ENCODE data around the gene MSANTD2. TPM values are rescaled to one million over a fixed set of nuclear protein-coding genes. Genes with fewer than 3 reads are reported as not detected.
A peak's percentile ranks its signal among the peaks of the same experiment; 100 is the strongest.

The MSANTD2 gene
- total and polyA plus RNA-seq, 2 donors from 2014 or later: 6.5 to 16.4 TPM

- FAIRE-seq (no peak), DNase-seq (peak in 3 of 5 donors; percentile 24 to 66 (median 44))
- Histone ChIP-seq H3K9me3 (ENCODE audit: control insufficient read depth in 2 of 3, insufficient read depth in 1 of 3, low read length in 3 of 3) (no peaks in the 10 kb centered on the region), H3K36me3 (ENCODE audit: control insufficient read depth in 2 of 3, insufficient read depth in 3 of 3, low read length in 3 of 3) (no peaks in the 10 kb centered on the region), H3K27ac (ENCODE audit: low read depth in 2 of 2, low read length in 2 of 2) (no peak overlapping the region), H3K4me3 (ENCODE audit: low read length in 3 of 3) (peak overlapping the region; percentile 67 to 89 (median 79)), H3K27me3 (ENCODE audit: control insufficient read depth, insufficient read depth, low read length) (no peaks in the 10 kb centered on the region), H3K9ac (ENCODE audit: low read length in 3 of 3) (peak overlapping the region; percentile 60 to 84 (median 71)), H3K4me1 (ENCODE audit: control insufficient read depth in 2 of 3, insufficient read depth in 2 of 3, low read depth in 1 of 3, low read length in 3 of 3) (peaks cover 0 to 12% (median 6%) of the 10 kb centered on the region in 3 donors)
- TF ChIP-seq CTCF (IDR thresholded peaks at IDR 0.05; ENCODE audit: borderline replicate concordance, extremely low read depth, insufficient read depth): no peak
- intact Hi-C loops (cut with DNase I): no loop called here
Observed at GRCh38 chr11:124798991-124799347, 1.2 kb downstream of the MSANTD2 start.

DNA sequence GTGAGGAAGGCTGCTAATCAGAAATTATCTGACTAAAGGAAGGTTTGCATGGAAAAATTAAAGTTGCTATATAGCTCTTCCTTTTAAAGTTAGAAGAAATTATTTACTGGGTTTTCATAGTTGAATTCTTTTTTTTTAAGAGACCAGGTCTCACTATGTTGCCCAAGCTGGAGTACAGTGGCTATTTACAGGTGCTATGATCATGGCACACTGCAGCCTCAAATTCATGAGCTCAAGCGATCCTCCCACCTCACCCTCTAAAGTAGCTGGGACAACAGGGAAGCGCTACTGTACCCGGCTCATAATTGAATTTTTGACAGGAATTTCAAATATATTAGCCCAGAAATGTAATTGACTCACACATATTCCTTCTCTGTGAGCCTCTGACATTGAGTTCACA lies 3.9 kb downstream of the MSANTD2 start:
- DNase-seq (no peak), FAIRE-seq (no peak)
- intact Hi-C loops (cut with DNase I): no loop called here
- H3K4me3 ChIP-seq (ENCODE audit: low read length in 3 of 3): no peak overlapping the region
- no peaks in the 10 kb centered on the region for H3K36me3 ChIP-seq (ENCODE audit: control insufficient read depth in 2 of 3, insufficient read depth in 3 of 3, low read length in 3 of 3)
- H3K9ac ChIP-seq (ENCODE audit: low read length in 3 of 3): no peak overlapping the region
- no peaks in the 10 kb centered on the region for H3K27me3 ChIP-seq (ENCODE audit: control insufficient read depth, insufficient read depth, low read length)
- TF ChIP-seq CTCF (IDR thresholded peaks at IDR 0.05; ENCODE audit: borderline replicate concordance, extremely low read depth, insufficient read depth): no peak
- H3K9me3 ChIP-seq (ENCODE audit: control insufficient read depth in 2 of 3, insufficient read depth in 1 of 3, low read length in 3 of 3): no peaks in the 10 kb centered on the region
- H3K27ac ChIP-seq (ENCODE audit: low read depth in 2 of 2, low read length in 2 of 2): no peak overlapping the region
- peaks cover 0 to 14% (median 6%) of the 10 kb centered on the region in 3 donors for H3K4me1 ChIP-seq (ENCODE audit: control insufficient read depth in 2 of 3, insufficient read depth in 2 of 3, low read depth in 1 of 3, low read length in 3 of 3)

DNA sequence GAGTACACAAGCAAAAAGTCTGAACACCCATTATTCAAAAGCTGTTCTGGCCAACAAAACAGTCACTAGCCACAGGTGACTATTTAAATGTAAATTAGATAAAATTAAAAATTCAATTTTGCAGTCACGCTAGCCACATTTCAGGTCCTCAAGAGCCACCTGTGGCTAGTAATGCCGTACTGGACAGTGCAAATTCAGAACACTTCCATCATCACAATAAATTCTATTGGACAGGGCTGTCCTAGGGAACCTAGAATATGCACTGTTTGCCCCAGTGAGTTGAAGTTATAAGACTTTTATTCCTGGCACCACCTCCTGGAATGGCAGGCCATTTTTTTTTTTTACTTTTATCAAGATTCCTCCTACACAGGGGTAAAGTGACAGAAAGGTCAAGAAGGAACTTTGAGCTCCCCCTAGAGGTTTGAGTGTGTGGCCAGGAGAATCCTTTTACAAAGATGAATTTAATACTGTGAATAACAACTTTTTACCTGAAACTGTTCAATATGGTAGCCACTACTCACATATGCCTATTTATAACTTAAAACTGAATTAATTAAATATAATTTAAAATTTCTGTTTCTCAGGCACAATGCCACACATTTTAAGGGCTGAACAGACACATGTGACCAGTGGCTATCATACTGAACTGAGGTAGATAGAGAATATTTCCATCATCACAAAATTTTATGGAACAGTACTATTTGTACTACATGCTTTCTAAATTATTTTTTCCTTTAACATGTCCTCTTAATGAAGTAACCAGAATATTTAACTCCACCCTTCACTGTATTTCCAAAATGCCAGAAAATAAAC lies 6.5 kb downstream of the MSANTD2 start:
- intact Hi-C loops (cut with DNase I): no loop called here
- peak in 2 of 5 donors; percentile 65 to 80 for DNase-seq
- no peak overlapping the region for H3K27ac ChIP-seq (ENCODE audit: low read depth in 2 of 2, low read length in 2 of 2)
- H3K9ac ChIP-seq (ENCODE audit: low read length in 3 of 3): no peak overlapping the region
- no peaks in the 10 kb centered on the region for H3K27me3 ChIP-seq (ENCODE audit: control insufficient read depth, insufficient read depth, low read length)
- no peaks in the 10 kb centered on the region for H3K9me3 ChIP-seq (ENCODE audit: control insufficient read depth in 2 of 3, insufficient read depth in 1 of 3, low read length in 3 of 3)
- H3K36me3 ChIP-seq (ENCODE audit: control insufficient read depth in 2 of 3, insufficient read depth in 3 of 3, low read length in 3 of 3): no peaks in the 10 kb centered on the region
- peaks cover 0 to 5% (median 2%) of the 10 kb centered on the region in 3 donors for H3K4me1 ChIP-seq (ENCODE audit: control insufficient read depth in 2 of 3, insufficient read depth in 2 of 3, low read depth in 1 of 3, low read length in 3 of 3)
- H3K4me3 ChIP-seq (ENCODE audit: low read length in 3 of 3): no peak overlapping the region
- peak; percentile 62 for TF ChIP-seq CTCF (IDR thresholded peaks at IDR 0.05; ENCODE audit: borderline replicate concordance, extremely low read depth, insufficient read depth)
- no peak for FAIRE-seq
